HepG2 (cell line): ENCODE data around the gene FGF19. TPM values are rescaled to one million over a fixed set of nuclear protein-coding genes. Genes with fewer than 3 reads are reported as not detected.

Source experiments
- CHD4 ChIP-seq: fragments of 200-600 bp; sonication (generic); IDR thresholded peaks from 2 replicates; pipeline ENCODE4 v1.7.0; 2017; ENCODE audit warnings: mild to moderate bottlenecking, low read length, borderline replicate concordance
- DBP ChIP-seq: sonication (generic); formaldehyde crosslinking; IDR thresholded peaks from 2 replicates; pipeline ENCODE4 v1.4.0; 2020; ENCODE audit warnings: missing genetic modification reagents; ENCODE audit errors: not compliant biosample characterization
- KMT2A ChIP-seq: sonication (generic); formaldehyde crosslinking; IDR thresholded peaks from 2 replicates; pipeline ENCODE4 v1.4.0; 2020; ENCODE audit warnings: missing genetic modification reagents
- NKX3-1 ChIP-seq: sonication (generic); formaldehyde crosslinking; IDR thresholded peaks from 2 replicates; pipeline ENCODE4 v1.5.0; 2020; ENCODE audit warnings: missing genetic modification reagents
- PBX2 ChIP-seq: IDR thresholded peaks from 2 replicates; pipeline ENCODE4 v1.6.1; 2016; ENCODE audit warnings: control low read depth
- TFDP1 ChIP-seq: IDR thresholded peaks from 2 replicates; pipeline ENCODE4 v1.6.1; 2016; ENCODE audit warnings: missing compliant biosample characterization, missing genetic modification reagents, borderline replicate concordance
- ZNF609 ChIP-seq: sonication (generic); formaldehyde crosslinking; IDR thresholded peaks from 2 replicates; pipeline ENCODE4 v1.4.0; 2020; ENCODE audit warnings: mild to moderate bottlenecking, missing genetic modification reagents, borderline replicate concordance
- polyA plus RNA-seq, 8 experiments: library from polyadenylated mRNA; depleted of rRNA in 3 of 8; stranded (reverse) in 7 of 8; unstranded in 1 of 8; fragments of >200 nt; fragmentation: Illumina TruSeq in 4 of 8; extraction: Trizol in 4 of 8; gene quantifications; 2 replicates each; pipeline versions ENCODE4 v1.2.1 to v1.2.3, GENCODE V29; 2011 to 2016; ENCODE audit warnings: low read depth in 4 of 8, missing spikeins in 1 of 8, mixed read lengths in 1 of 8; ENCODE audit not compliant: insufficient read depth in 1 of 8
- total RNA-seq, 5 experiments: library from RNA; depleted of rRNA; stranded (reverse); fragments of >200 nt; fragmentation: Illumina TruSeq; extraction: Trizol; gene quantifications; 2 replicates each; pipeline ENCODE4 v1.2.3, GENCODE V29; 2016; ENCODE audit warnings: low read depth in 1 of 5
- TF ChIP-seq, protein P1 (sequence below): sonication (generic); formaldehyde crosslinking; IDR thresholded peaks from 2 replicates; pipeline ENCODE4 v1.4.0; 2020; ENCODE audit warnings: missing genetic modification reagents
- TF ChIP-seq, protein P2 (sequence below): sonication (generic); formaldehyde crosslinking; IDR thresholded peaks from 2 replicates; pipeline ENCODE4 v1.4.0; 2020; ENCODE audit warnings: missing genetic modification reagents

FGF19 gene
- total and polyA plus RNA-seq, 2 of the 13 experiments (the other 11 are each of a cell fraction or from before 2014, with no cell fraction given), result 0.07 TPM; not detected in 1

DNA sequence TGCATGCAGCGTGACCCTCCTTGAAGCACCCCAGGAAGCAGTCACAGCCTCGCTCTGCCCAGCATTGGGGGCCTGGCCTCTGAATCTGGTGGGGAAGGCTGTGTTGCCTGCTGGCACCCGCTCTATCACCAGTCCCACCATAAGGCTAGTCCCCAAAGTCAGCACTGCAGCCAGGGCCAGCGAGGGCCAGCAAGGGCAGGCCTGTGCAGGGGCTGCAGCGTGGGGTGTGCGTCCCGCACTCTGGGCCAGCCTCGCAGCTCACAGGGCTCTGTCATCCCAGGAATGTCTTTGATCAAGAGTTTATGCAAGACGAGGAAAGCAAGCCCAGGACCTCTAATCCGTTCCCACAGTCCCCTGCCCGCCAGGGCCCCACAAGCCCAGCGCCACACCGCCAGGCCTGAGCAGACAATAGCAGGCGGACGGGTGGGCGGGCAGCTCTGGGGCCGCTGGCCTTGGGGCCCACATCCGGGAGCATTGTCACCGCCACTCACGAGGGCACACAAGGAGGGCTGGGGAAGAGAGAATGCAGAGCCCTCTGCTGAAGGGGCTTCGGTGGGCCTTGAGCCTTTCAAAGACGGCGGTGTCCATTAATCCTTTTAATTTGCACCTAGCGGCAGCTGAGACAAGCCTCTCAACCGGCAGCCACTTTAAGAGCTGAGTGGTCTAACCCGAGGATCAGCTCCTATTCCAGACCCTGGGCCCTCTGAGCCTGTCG lies 45.8 kb downstream of the FGF19 start (continued):
- TF ChIP-seq ZNF609 (peak; percentile 89; the same call in 1 of the 2 replicates), KMT2A (CRISPR knock-in tag) (no peak; the same call in 1 of the 2 replicates), CHD4 (0 out of 2 replicates have a peak, but pooled peaks have one; percentile 57), PBX2 (CRISPR knock-in tag) (0 out of 2 replicates have a peak, but pooled peaks have one; percentile 35), DBP (peak; percentile 69), NKX3-1 (no peak; the same call in 1 of the 2 replicates), TFDP1 (peak; percentile 92)
- TF ChIP-seq, protein P1, sequence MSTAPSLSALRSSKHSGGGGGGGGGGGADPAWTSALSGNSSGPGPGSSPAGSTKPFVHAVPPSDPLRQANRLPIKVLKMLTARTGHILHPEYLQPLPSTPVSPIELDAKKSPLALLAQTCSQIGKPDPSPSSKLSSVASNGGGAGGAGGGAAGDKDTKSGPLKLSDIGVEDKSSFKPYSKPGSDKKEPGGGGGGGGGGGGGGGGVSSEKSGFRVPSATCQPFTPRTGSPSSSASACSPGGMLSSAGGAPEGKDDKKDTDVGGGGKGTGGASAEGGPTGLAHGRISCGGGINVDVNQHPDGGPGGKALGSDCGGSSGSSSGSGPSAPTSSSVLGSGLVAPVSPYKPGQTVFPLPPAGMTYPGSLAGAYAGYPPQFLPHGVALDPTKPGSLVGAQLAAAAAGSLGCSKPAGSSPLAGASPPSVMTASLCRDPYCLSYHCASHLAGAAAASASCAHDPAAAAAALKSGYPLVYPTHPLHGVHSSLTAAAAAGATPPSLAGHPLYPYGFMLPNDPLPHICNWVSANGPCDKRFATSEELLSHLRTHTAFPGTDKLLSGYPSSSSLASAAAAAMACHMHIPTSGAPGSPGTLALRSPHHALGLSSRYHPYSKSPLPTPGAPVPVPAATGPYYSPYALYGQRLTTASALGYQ (CRISPR knock-in tag), result peak; percentile 85; the same call in 1 of the 2 replicates
- TF ChIP-seq, protein P2, sequence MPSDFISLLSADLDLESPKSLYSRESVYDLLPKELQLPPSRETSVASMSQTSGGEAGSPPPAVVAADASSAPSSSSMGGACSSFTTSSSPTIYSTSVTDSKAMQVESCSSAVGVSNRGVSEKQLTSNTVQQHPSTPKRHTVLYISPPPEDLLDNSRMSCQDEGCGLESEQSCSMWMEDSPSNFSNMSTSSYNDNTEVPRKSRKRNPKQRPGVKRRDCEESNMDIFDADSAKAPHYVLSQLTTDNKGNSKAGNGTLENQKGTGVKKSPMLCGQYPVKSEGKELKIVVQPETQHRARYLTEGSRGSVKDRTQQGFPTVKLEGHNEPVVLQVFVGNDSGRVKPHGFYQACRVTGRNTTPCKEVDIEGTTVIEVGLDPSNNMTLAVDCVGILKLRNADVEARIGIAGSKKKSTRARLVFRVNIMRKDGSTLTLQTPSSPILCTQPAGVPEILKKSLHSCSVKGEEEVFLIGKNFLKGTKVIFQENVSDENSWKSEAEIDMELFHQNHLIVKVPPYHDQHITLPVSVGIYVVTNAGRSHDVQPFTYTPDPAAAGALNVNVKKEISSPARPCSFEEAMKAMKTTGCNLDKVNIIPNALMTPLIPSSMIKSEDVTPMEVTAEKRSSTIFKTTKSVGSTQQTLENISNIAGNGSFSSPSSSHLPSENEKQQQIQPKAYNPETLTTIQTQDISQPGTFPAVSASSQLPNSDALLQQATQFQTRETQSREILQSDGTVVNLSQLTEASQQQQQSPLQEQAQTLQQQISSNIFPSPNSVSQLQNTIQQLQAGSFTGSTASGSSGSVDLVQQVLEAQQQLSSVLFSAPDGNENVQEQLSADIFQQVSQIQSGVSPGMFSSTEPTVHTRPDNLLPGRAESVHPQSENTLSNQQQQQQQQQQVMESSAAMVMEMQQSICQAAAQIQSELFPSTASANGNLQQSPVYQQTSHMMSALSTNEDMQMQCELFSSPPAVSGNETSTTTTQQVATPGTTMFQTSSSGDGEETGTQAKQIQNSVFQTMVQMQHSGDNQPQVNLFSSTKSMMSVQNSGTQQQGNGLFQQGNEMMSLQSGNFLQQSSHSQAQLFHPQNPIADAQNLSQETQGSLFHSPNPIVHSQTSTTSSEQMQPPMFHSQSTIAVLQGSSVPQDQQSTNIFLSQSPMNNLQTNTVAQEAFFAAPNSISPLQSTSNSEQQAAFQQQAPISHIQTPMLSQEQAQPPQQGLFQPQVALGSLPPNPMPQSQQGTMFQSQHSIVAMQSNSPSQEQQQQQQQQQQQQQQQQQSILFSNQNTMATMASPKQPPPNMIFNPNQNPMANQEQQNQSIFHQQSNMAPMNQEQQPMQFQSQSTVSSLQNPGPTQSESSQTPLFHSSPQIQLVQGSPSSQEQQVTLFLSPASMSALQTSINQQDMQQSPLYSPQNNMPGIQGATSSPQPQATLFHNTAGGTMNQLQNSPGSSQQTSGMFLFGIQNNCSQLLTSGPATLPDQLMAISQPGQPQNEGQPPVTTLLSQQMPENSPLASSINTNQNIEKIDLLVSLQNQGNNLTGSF (CRISPR knock-in tag), result peak; percentile 83
